GM18511 (cell line): Measurements from ENCODE around the gene FAM81A.

Experiments used
- ATAC-seq: cut with Tn5 transposase; IDR thresholded peaks from one replicate; pipeline ENCODE4 v1.9.1; 2021; ENCODE audit warnings: mild to moderate bottlenecking, moderate library complexity; ENCODE audit not compliant: unreplicated experiment

The FAM81A gene

DNA sequence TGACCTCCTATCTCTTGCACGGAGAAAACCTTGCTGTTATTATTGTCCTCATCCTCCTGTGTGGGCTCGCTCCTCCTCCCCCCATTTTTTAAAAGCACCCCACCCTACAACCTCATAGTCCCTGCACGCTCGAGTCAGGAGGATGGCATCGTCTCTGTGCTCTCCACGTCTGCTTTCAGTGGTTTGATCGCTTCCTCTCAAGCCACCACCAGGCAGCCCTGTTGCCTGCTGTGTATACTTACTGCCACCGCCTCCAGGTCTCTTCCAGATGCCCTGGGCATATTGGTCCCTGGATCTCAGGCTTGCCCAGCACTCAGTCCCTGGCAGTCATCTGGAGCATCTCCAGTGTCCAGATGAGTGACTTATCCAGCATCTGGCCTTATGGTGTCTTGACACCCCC lies 131.5 kb downstream of the FAM81A start:
- ATAC-seq = no peak

GRCh38 chr15:59570315-59570714 lies 132.3 kb downstream of the FAM81A start:
- no peak for ATAC-seq

GRCh38 chr15:59571606-59572005 lies 133.6 kb downstream of the FAM81A start:
- no peak for ATAC-seq
